GM23338 (cell line): Measurements from ENCODE around the gene SNX9. TPM values are rescaled to one million over a fixed set of nuclear protein-coding genes. Genes with fewer than 3 reads are reported as not detected.

Source experiments
- ATAC-seq: fragments of 200-7000 bp; cut with Tn5 transposase; 3 replicates; pipeline ENCODE4 v1.9.1; 2020
- DNase-seq: peaks from one replicate; pipeline ENCODE4 v3.0.0-alpha.2; 2015; ENCODE audit warnings: low spot score
- H2AFZ ChIP-seq: fragments of 200-600 bp; sonication (generic); 2 replicates; pipeline ENCODE4 v1.8.0; 2016; ENCODE audit warnings: antibody characterized with exemption, mild to moderate bottlenecking, moderate library complexity
- H3F3A ChIP-seq: fragments of 200-600 bp; sonication (generic); replicated peaks from 2 replicates; pipeline ENCODE4 v1.8.0; 2017; ENCODE audit warnings: antibody characterized with exemption, mixed run types, low read depth
- H3K27ac ChIP-seq: fragments of 200-600 bp; sonication (generic); 2 replicates; pipeline ENCODE4 v1.6.1; 2016; ENCODE audit warnings: low read depth
- H3K27me3 ChIP-seq: fragments of 200-600 bp; sonication (generic); 2 replicates; pipeline ENCODE4 v1.8.0; 2016; ENCODE audit warnings: mild to moderate bottlenecking, mixed run types, moderate library complexity; ENCODE audit not compliant: insufficient read depth
- H3K36me3 ChIP-seq: fragments of 200-600 bp; sonication (generic); 2 replicates; pipeline ENCODE4 v1.8.0; 2016; ENCODE audit warnings: mild to moderate bottlenecking; ENCODE audit not compliant: insufficient read depth
- H3K4me1 ChIP-seq: fragments of 200-600 bp; sonication (generic); 2 replicates; pipeline ENCODE4 v1.8.0; 2016; ENCODE audit warnings: mild to moderate bottlenecking, moderate library complexity; ENCODE audit not compliant: insufficient read depth
- H3K4me2 ChIP-seq: fragments of 200-600 bp; sonication (generic); 2 replicates; pipeline ENCODE4 v1.7.1; 2017; ENCODE audit warnings: mixed run types
- H3K4me3 ChIP-seq: fragments of 200-600 bp; sonication (generic); 2 replicates; pipeline ENCODE4 v1.6.1; 2016; ENCODE audit warnings: mixed run types
- H3K79me2 ChIP-seq: fragments of 200-600 bp; sonication (generic); replicated peaks from 2 replicates; pipeline ENCODE4 v1.8.0; 2017; ENCODE audit warnings: mild to moderate bottlenecking; ENCODE audit not compliant: insufficient read depth
- H3K9me2 ChIP-seq: fragments of 200-600 bp; sonication (generic); 2 replicates; pipeline ENCODE4 v1.8.0; 2017; ENCODE audit not compliant: insufficient read depth
- H4K20me1 ChIP-seq: fragments of 200-600 bp; sonication (generic); replicated peaks from 2 replicates; pipeline ENCODE4 v1.8.0; 2017; ENCODE audit warnings: mild to moderate bottlenecking; ENCODE audit not compliant: insufficient read depth
- H3K27ac Mint-ChIP-seq: 2 replicates; pipeline ENCODE4 v1.8.0; 2020; ENCODE audit warnings: inconsistent platforms, mild to moderate bottlenecking, moderate library complexity, mixed read lengths
- H3K27me3 Mint-ChIP-seq: 3 replicates; pipeline ENCODE4 v1.8.0; 2022; ENCODE audit warnings: low read depth, mild to moderate bottlenecking, moderate library complexity, mixed read lengths, inconsistent platforms; ENCODE audit not compliant: insufficient read depth, poor library complexity
- H3K36me3 Mint-ChIP-seq: 3 replicates; pipeline ENCODE4 v1.8.0; 2021; ENCODE audit warnings: low read depth, mild to moderate bottlenecking, inconsistent platforms, moderate library complexity, mixed read lengths
- H3K4me1 Mint-ChIP-seq: 3 replicates; pipeline ENCODE4 v1.8.0; 2020; ENCODE audit warnings: mild to moderate bottlenecking, inconsistent platforms, mixed read lengths
- H3K4me3 Mint-ChIP-seq: 3 replicates; pipeline ENCODE4 v1.8.0; 2021; ENCODE audit warnings: moderate library complexity, mild to moderate bottlenecking, inconsistent platforms, mixed read lengths
- H3K9me3 Mint-ChIP-seq: 3 replicates; pipeline ENCODE4 v1.8.0; 2020; ENCODE audit warnings: moderate library complexity, mild to moderate bottlenecking, inconsistent platforms, mixed read lengths
- CTCF ChIP-seq, 2 experiments: fragments of 200-600 bp in 1 of 2; sonication (generic) in 1 of 2; conservative IDR thresholded peaks; 2 replicates each; pipeline versions ENCODE4 v1.5.1 to v1.6.1; 2016 to 2017; ENCODE audit warnings: antibody characterized with exemption in 2 of 2, low read depth in 2 of 2, mild to moderate bottlenecking in 2 of 2, moderate library complexity in 1 of 2
- EZH2phosphoT487 ChIP-seq: fragments of 200-600 bp; sonication (generic); IDR thresholded peaks from one replicate; pipeline ENCODE4 v1.8.1; 2018; ENCODE audit warnings: antibody characterized with exemption; ENCODE audit not compliant: unreplicated experiment
- JUNB ChIP-seq: IDR thresholded peaks from one replicate; pipeline ENCODE4 v1.6.1; 2016; ENCODE audit warnings: antibody characterized with exemption; ENCODE audit not compliant: unreplicated experiment
- NANOG ChIP-seq: IDR thresholded peaks from 2 replicates; pipeline ENCODE4 v1.6.1; 2016; ENCODE audit warnings: antibody characterized with exemption, borderline replicate concordance
- POLR2AphosphoS5 ChIP-seq: IDR thresholded peaks from 2 replicates; pipeline ENCODE4 v1.6.1; 2016; ENCODE audit warnings: antibody characterized with exemption, low read depth
- REST ChIP-seq: IDR thresholded peaks from one replicate; pipeline ENCODE4 v1.6.1; 2018; ENCODE audit warnings: antibody characterized with exemption; ENCODE audit not compliant: unreplicated experiment
- STAT1 ChIP-seq: IDR thresholded peaks from one replicate; pipeline ENCODE4 v1.6.1; 2016; ENCODE audit warnings: antibody characterized with exemption; ENCODE audit not compliant: unreplicated experiment
- ZNF114 ChIP-seq: fragments of 250-450 bp; sonication (Bioruptor Pico); IDR thresholded peaks from 2 replicates; pipeline ENCODE4 v1.5.0; 2020; ENCODE audit warnings: mild to moderate bottlenecking, moderate library complexity
- ZNF331 ChIP-seq: fragments of 250-450 bp; sonication (Bioruptor Pico); IDR thresholded peaks from 2 replicates; pipeline ENCODE4 v1.5.0; 2020; ENCODE audit warnings: low read depth, mild to moderate bottlenecking, moderate library complexity
- ZNF462 ChIP-seq: fragments of 250-450 bp; sonication (Bioruptor Pico); IDR thresholded peaks from 2 replicates; pipeline ENCODE4 v1.5.0; 2020; ENCODE audit warnings: mild to moderate bottlenecking, moderate library complexity
- polyA plus RNA-seq: library from polyadenylated mRNA; unstranded; fragments of >200 nt; fragmentation: Nextera tagmentation; extraction: Ambion mirVana; gene quantifications from 2 replicates; pipeline ENCODE4 v1.2.1, GENCODE V29; 2016
- total RNA-seq: library from RNA; depleted of rRNA; stranded (reverse); fragments of >200 nt; shearing (Covaris generic); gene quantifications from 2 replicates; pipeline ENCODE4 v1.2.3, GENCODE V29; 2014

Gene SNX9
- total and polyA plus RNA-seq, 2 experiments from 2014 or later = 18.4 to 23.3 TPM

- TF ChIP-seq REST (no peak), CTCF (conservative IDR thresholded peaks at IDR 0.05; ENCODE audit: low read depth in 2 of 2) (no peak), EZH2phosphoT487 (no peak), ZNF331 (CRISPR knock-in tag) (no peak), STAT1 (no peak), POLR2AphosphoS5 (no peak), JUNB (no peak), NANOG (no peak)
Observed at GRCh38 chr6:157967020-157967419, 144.0 kb downstream of the SNX9 start (continued).

- no peak overlapping the region for H3K27ac ChIP-seq
- H3K36me3 ChIP-seq = no peaks in the 10 kb centered on the region
- H3F3A ChIP-seq = no peaks in the 10 kb centered on the region
- no peak overlapping the region for H2AFZ ChIP-seq
- no peak overlapping the region for H3K4me3 ChIP-seq
- no peaks in the 10 kb centered on the region for H4K20me1 ChIP-seq
- no peaks in the 10 kb centered on the region for H3K27me3 ChIP-seq
- no peak overlapping the region for H3K4me2 ChIP-seq
- Mint-ChIP-seq H3K4me3 (no peak overlapping the region), H3K27ac (no peak overlapping the region), H3K27me3 (peaks cover 10% of the 10 kb centered on the region), H3K36me3 (no peaks in the 10 kb centered on the region), H3K4me1 (peaks cover 12% of the 10 kb centered on the region), H3K9me3 (no peaks in the 10 kb centered on the region)
- H3K9me2 ChIP-seq = no peaks in the 10 kb centered on the region
- H3K79me2 ChIP-seq = no peaks in the 10 kb centered on the region
- no peaks in the 10 kb centered on the region; the same call in 1 of the 2 replicates for H3K4me1 ChIP-seq
- DNase-seq (no peak), ATAC-seq (no peak)
- TF ChIP-seq POLR2AphosphoS5 (no peak), STAT1 (no peak), ZNF462 (CRISPR knock-in tag) (no peak), ZNF114 (CRISPR knock-in tag) (no peak), NANOG (no peak), JUNB (no peak), CTCF (conservative IDR thresholded peaks at IDR 0.05; ENCODE audit: low read depth in 2 of 2) (no peak)
Observed at GRCh38 chr6:157967486-157967885, 144.4 kb downstream of the SNX9 start.
